A673 (cell line): Measurements from ENCODE around the gene CYP2C19. TPM values are rescaled to one million over a fixed set of nuclear protein-coding genes. Genes with fewer than 3 reads are reported as not detected.
"Not testable (repeated sequence)": the region's sequence is repeated elsewhere in the genome, so short reads cannot be mapped to it uniquely, and the experiment has no call there.

Experiments
- BruUV-seq: library from RNA; stranded (reverse); fragments of 400-500 nt; replicated peaks from 2 replicates; lab custom pipeline; 2021; lab: Mats Ljungman, UMichigan
- CTCF ChIA-PET: fragments of 300-600 bp; sonication (Branson Sonifier 250); formaldehyde crosslinking; loops from one replicate; lab custom pipeline; 2022; ENCODE audit warnings: antibody characterized with exemption; lab: Charles Lee
- POLR2A ChIA-PET: fragments of 300-600 bp; sonication (Branson Sonifier 250); formaldehyde crosslinking; loops from one replicate; lab custom pipeline; 2022; ENCODE audit warnings: antibody characterized with exemption; ENCODE audit not compliant: low non-redundant PET; lab: Charles Lee
- DNase-seq: peaks from one replicate; pipeline ENCODE4 v3.0.0-alpha.2; 2015; ENCODE audit warnings: low spot score
- H3K27ac ChIP-seq: fragments of 200-600 bp; sonication (generic); 2 replicates; pipeline ENCODE4 v1.5.1; 2016; ENCODE audit warnings: mixed run types, low read depth, mild to moderate bottlenecking, mixed read lengths, antibody characterized with exemption, low read length; ENCODE audit not compliant: poor library complexity, severe bottlenecking
- H3K27me3 ChIP-seq: fragments of 200-600 bp; sonication (generic); replicated peaks from 2 replicates; pipeline ENCODE4 v1.6.1; 2017; ENCODE audit warnings: mixed run types, low read depth, mild to moderate bottlenecking, mixed read lengths, antibody characterized with exemption, low read length; ENCODE audit not compliant: insufficient read depth, poor library complexity
- H3K36me3 ChIP-seq: fragments of 200-600 bp; sonication (generic); 2 replicates; pipeline ENCODE4 v1.6.1; 2016; ENCODE audit warnings: mixed run types, mild to moderate bottlenecking, mixed read lengths, antibody characterized with exemption, low read length; ENCODE audit not compliant: insufficient read depth, poor library complexity, severe bottlenecking
- H3K4me1 ChIP-seq: fragments of 200-600 bp; sonication (generic); 2 replicates; pipeline ENCODE4 v1.6.1; 2017; ENCODE audit warnings: mixed run types, mild to moderate bottlenecking, mixed read lengths, antibody characterized with exemption, low read length; ENCODE audit not compliant: insufficient read depth, poor library complexity, severe bottlenecking
- H3K4me3 ChIP-seq: fragments of 200-600 bp; sonication (generic); 2 replicates; pipeline ENCODE4 v1.5.1; 2016; ENCODE audit warnings: low read depth, mixed run types, mild to moderate bottlenecking, mixed read lengths, low read length; ENCODE audit not compliant: poor library complexity, severe bottlenecking
- H3K9me3 ChIP-seq: fragments of 200-600 bp; sonication (generic); 2 replicates; pipeline ENCODE4 v1.6.1; 2016; ENCODE audit warnings: mixed run types, low read depth, mild to moderate bottlenecking, mixed read lengths, antibody characterized with exemption, low read length; ENCODE audit not compliant: poor library complexity, severe bottlenecking
- CTCF ChIP-seq: fragments of 300-800, 200-600 bp; sonication (generic); conservative IDR thresholded peaks from 2 replicates; pipeline ENCODE4 v1.5.1; 2017; ENCODE audit warnings: low read depth, mild to moderate bottlenecking, antibody characterized with exemption, low read length, moderate library complexity, mixed read lengths
- EZH2 ChIP-seq: fragments of 200-600 bp; sonication (generic); IDR thresholded peaks from 2 replicates; pipeline ENCODE4 v1.6.1; 2017; ENCODE audit warnings: borderline replicate concordance, low read depth, mild to moderate bottlenecking, mixed read lengths, antibody characterized with exemption, low read length; ENCODE audit not compliant: poor library complexity, severe bottlenecking
- intact Hi-C: fragments of 100-400 bp; cut with micrococcal nuclease; formaldehyde crosslinking; loops from one replicate; pipeline ENCODE4 v1.10.0; 2022; ENCODE audit not compliant: unreplicated experiment
- total RNA-seq: library from RNA; stranded (reverse); gene quantifications from 2 replicates; pipeline ENCODE4 v1.2.3, GENCODE V29; 2021

Gene CYP2C19
- total RNA-seq, 1 experiment from 2014 or later: not detected

- intact Hi-C loops: no loop called here
- no peaks in the 10 kb centered on the region for H3K4me1 ChIP-seq
- H3K36me3 ChIP-seq: no peaks in the 10 kb centered on the region
- no peak overlapping the region for H3K4me3 ChIP-seq
- TF ChIP-seq EZH2 (no peak), CTCF (no peak)
- BruUV-seq: no TSS peak
- POLR2A ChIA-PET: no interaction called here
- H3K27ac ChIP-seq: no peak overlapping the region
- DNase-seq: no peak
- no peaks in the 10 kb centered on the region for H3K27me3 ChIP-seq
- CTCF ChIA-PET: no interaction called here
- no peaks in the 10 kb centered on the region for H3K9me3 ChIP-seq
Observed at GRCh38 chr10:94803307-94803706, 40.8 kb downstream of the CYP2C19 start.

GRCh38 chr10:94830025-94830424 is 67.5 kb downstream of the CYP2C19 start:
- CTCF ChIA-PET, POLR2A ChIA-PET, BruUV-seq: not testable (repeated sequence)

GRCh38 chr10:94846204-94846603 is 83.7 kb downstream of the CYP2C19 start:
- Histone ChIP-seq H3K27ac (no peak overlapping the region), H3K36me3 (no peaks in the 10 kb centered on the region), H3K4me3 (no peak overlapping the region), H3K9me3 (no peaks in the 10 kb centered on the region), H3K27me3 (no peaks in the 10 kb centered on the region), H3K4me1 (no peaks in the 10 kb centered on the region)
- TF ChIP-seq EZH2 (no peak), CTCF (no peak)
- no peak for DNase-seq
- POLR2A ChIA-PET: no interaction called here
- CTCF ChIA-PET: no interaction called here
- no TSS peak for BruUV-seq
- intact Hi-C loops: no loop called here

More at GRCh38 chr10:94830025-94830424, 67.5 kb downstream of the CYP2C19 start:
- H3K27me3 ChIP-seq, H3K4me3 ChIP-seq, H3K27ac ChIP-seq, H3K36me3 ChIP-seq, DNase-seq, H3K4me1 ChIP-seq, intact Hi-C loops: not testable (repeated sequence)
- peaks cover 15% of the 10 kb centered on the region for H3K9me3 ChIP-seq

- TF ChIP-seq EZH2 (no peak), CTCF (no peak)
- H3K27ac ChIP-seq: no peak overlapping the region
- CTCF ChIA-PET: no interaction called here
- intact Hi-C loops: no loop called here
- no TSS peak for BruUV-seq
- H3K4me3 ChIP-seq: no peak overlapping the region
- H3K27me3 ChIP-seq: no peaks in the 10 kb centered on the region
- no peaks in the 10 kb centered on the region for H3K9me3 ChIP-seq
- H3K4me1 ChIP-seq: no peaks in the 10 kb centered on the region
- no peaks in the 10 kb centered on the region for H3K36me3 ChIP-seq
- POLR2A ChIA-PET: no interaction called here
- no peak for DNase-seq
Observed at GRCh38 chr10:94850766-94851165, 88.3 kb downstream of the CYP2C19 start.
